K562 (cell line): ENCODE results near the gene PPP4C. TPM values are rescaled to one million over a fixed set of nuclear protein-coding genes. Genes with fewer than 3 reads are reported as not detected.

ENCODE experiments used
- ARID4B ChIP-seq: sonication (generic); formaldehyde crosslinking; IDR thresholded peaks from 2 replicates; pipeline ENCODE4 v1.8.0; 2022; ENCODE audit warnings: mild to moderate bottlenecking, missing genetic modification reagents
- BCLAF1 ChIP-seq, 2 experiments: fragments of 450-650 bp in 1 of 2; IDR thresholded peaks; 2 replicates each; pipeline ENCODE4 v1.6.1; 2011 to 2017; ENCODE audit warnings: low read depth in 2 of 2, antibody characterized with exemption in 1 of 2, borderline replicate concordance in 1 of 2, low read length in 1 of 2, mild to moderate bottlenecking in 1 of 2, mixed read lengths in 1 of 2; ENCODE audit not compliant: control insufficient read depth in 1 of 2
- CHCHD3 ChIP-seq: fragments of 250-450 bp; sonication (Bioruptor Pico); IDR thresholded peaks from 2 replicates; pipeline ENCODE4 v2.1.2; 2022; ENCODE audit warnings: mild to moderate bottlenecking
- CREM ChIP-seq: IDR thresholded peaks from 2 replicates; pipeline ENCODE4 v1.6.1; 2014; ENCODE audit warnings: antibody characterized with exemption, low read depth
- L3MBTL2 ChIP-seq: fragments of 450-650 bp; IDR thresholded peaks from 2 replicates; pipeline ENCODE4 v1.6.1; 2016; ENCODE audit warnings: mild to moderate bottlenecking, moderate library complexity
- RREB1 ChIP-seq: fragments of 250-450 bp; sonication (Bioruptor Pico); IDR thresholded peaks from 2 replicates; pipeline ENCODE4 v1.4.0; 2020
- SIX5 ChIP-seq, 2 experiments: IDR thresholded peaks; 2 replicates each; pipeline ENCODE4 v1.6.1; 2011; ENCODE audit warnings: low read length in 2 of 2, borderline replicate concordance in 1 of 2, low read depth in 1 of 2, mild to moderate bottlenecking in 1 of 2, moderate library complexity in 1 of 2; ENCODE audit not compliant: insufficient read depth in 1 of 2
- TAF7 ChIP-seq: fragments of 450-650 bp; IDR thresholded peaks from 2 replicates; pipeline ENCODE4 v1.6.1; 2016; ENCODE audit warnings: missing genetic modification characterization, missing compliant biosample characterization
- U2AF1 ChIP-seq: fragments of 200-400 bp; formaldehyde crosslinking; optimal IDR thresholded peaks from 2 replicates; pipeline ENCODE3; 2017; ENCODE audit warnings: mild to moderate bottlenecking, low read depth, low read length, moderate library complexity
- ZKSCAN3 ChIP-seq: fragments of 250-450 bp; sonication (Bioruptor Pico); IDR thresholded peaks from 2 replicates; pipeline ENCODE4 v1.4.0; 2020
- ZNF263 ChIP-seq: sonication (generic); formaldehyde crosslinking; IDR thresholded peaks from 2 replicates; pipeline ENCODE4 v1.8.0; 2022; ENCODE audit warnings: mild to moderate bottlenecking, missing genetic modification reagents, borderline replicate concordance
- ZNF384 ChIP-seq: IDR thresholded peaks from 2 replicates; pipeline ENCODE4 v1.6.1; 2012; ENCODE audit warnings: low read depth, low read length, improper control_type of control experiment
- ZNF668 ChIP-seq: fragments of 250-450 bp; sonication (Bioruptor Pico); IDR thresholded peaks from 2 replicates; pipeline ENCODE4 v1.8.0; 2022; ENCODE audit warnings: mild to moderate bottlenecking, inconsistent platforms
- polyA plus RNA-seq, 8 experiments: library from polyadenylated mRNA; depleted of rRNA in 4 of 8; stranded (reverse) in 5 of 8; unstranded in 3 of 8; fragments of >200 nt; fragmentation: Nextera tagmentation in 2 of 8; fragmentation: Illumina TruSeq in 1 of 8; extraction: Ambion mirVana in 2 of 8; extraction: Trizol in 1 of 8; gene quantifications; 2 replicates each; pipeline versions ENCODE4 v1.2.1 to v1.2.3, GENCODE V29; 2011 to 2014; ENCODE audit warnings: inconsistent platforms in 1 of 8, missing spikeins in 1 of 8
- total RNA-seq, 7 experiments: library from RNA; depleted of rRNA in 6 of 7; stranded (reverse); fragments of >200 nt in 6 of 7; fragmentation: Illumina TruSeq in 2 of 7; extraction: Trizol in 2 of 7; gene quantifications; 2 replicates each; pipeline versions ENCODE4 v1.2.1 to v1.2.3, GENCODE V29; 2011 to 2021; ENCODE audit warnings: low replicate concordance in 1 of 7

The PPP4C gene
- total and polyA plus RNA-seq, 9 of the 15 experiments (the other 6 are each of a cell fraction or from before 2014, with no cell fraction given), result 3.5 to 183 (median 131) TPM

- TF ChIP-seq U2AF1 (no peak), RREB1 (CRISPR knock-in tag) (peak; percentile 85; the same call in 1 of the 2 replicates), ZNF263 (CRISPR knock-in tag) (peak; percentile 80), SIX5 (IDR thresholded peaks at IDR 0.05; ENCODE audit: borderline replicate concordance in 1 of 2, insufficient read depth in 1 of 2, low read depth in 1 of 2, low read length in 2 of 2) (0 out of 4 replicates have a peak, but pooled peaks of 1 of the 2 experiments have one; percentile 23), ARID4B (peak; percentile 97), ZNF384 (no peak), BCLAF1 (IDR thresholded peaks at IDR 0.05; ENCODE audit: borderline replicate concordance in 1 of 2, control insufficient read depth in 1 of 2, low read depth in 2 of 2, low read length in 1 of 2) (no peak), L3MBTL2 (peak; percentile 99), CREM (peak; percentile 85), ZKSCAN3 (CRISPR knock-in tag) (no peak), CHCHD3 (CRISPR knock-in tag) (no peak), ZNF668 (no peak), TAF7 (no peak)
These were observed 23.0 kb upstream of the PPP4C start (continued) for GRCh38 chr16:30052671-30053372.
